Measurements from ENCODE around the gene KCNH1.

Gene KCNH1

GRCh38 chr1:210751911-210752310 is 382.0 kb downstream of the KCNH1 start:
- DNase-seq (ENCODE audit: low read depth): no peak

- no peak for DNase-seq (ENCODE audit: low read depth)
Measured at GRCh38 chr1:210750468-210750867, 383.5 kb downstream of the KCNH1 start.

DNA sequence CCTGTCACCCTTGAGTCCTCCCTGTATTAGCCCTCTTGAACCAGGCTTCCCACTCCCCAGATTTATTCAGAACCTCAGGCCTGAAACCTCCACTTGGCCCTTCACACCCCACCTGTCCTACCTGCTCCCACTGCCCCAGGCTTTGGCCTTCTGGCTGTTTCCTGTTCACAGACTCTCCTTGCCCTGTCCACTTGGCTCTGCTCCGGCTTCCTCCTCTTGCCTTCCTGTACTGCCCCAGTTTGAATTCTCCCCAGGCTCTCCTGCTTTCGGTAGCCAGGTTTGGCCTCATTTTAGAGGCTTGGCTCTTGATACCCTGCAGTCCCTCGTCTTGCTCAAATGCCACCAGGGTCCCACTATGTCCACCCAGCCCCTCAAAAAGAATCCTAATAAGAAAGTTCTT is 385.2 kb downstream of the KCNH1 start:
- DNase-seq (ENCODE audit: low read depth): no peak

DNA sequence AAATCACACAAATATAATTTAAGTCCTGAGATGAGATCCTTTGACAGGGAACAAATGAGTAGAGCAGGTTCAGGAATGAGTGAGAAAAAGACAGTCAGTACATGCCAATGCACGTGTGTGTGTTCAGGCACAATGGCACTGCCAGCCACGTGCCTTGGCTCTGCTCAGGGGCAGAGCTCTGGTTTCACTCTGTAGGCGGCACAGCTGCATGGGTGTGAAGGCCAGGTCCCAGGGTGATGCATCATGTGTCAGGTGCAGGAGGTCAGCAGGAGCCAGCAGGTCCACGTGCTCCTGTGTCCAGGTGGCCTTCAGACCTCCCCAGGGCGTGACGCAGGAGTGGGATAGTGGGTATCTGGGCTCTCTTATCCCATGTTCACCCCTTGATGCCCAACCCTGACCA is 386.1 kb downstream of the KCNH1 start:
- no peak for DNase-seq (ENCODE audit: low read depth)

- no peak for DNase-seq (ENCODE audit: low read depth)
Measured at GRCh38 chr1:210747112-210747511, 386.8 kb downstream of the KCNH1 start.

DNA sequence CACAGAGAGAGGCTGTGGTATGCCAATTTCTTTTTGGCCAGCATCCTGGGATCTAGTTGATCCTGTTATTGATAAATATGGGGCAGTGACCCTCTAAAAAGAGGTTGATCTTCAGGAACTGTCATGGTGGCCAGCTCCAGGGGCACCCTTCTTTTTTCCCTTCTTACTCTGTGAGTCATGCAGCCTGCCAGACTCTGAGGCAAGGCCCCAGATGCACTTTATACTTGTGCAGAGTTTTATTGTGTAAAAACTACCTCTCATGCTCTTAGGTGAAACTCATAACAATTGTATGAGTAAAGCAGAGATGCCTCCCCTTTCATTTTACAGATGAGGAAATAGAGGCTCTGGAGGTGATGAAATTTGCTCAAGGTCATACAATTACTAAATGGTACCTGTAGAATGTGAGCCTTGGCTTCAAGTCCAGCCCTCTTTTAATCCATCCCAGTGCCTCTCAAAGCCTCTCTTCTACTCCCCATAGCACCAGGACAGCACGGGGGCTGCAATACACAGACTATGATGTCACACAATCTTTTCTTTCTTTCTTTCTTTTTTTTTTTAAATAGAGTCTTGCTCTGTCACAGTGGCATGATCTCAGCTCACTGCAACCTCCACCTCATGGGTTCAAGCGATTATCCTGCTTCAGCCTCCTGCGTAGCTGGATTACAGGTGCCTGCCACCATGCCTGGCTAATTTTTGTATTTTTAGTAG is 387.8 kb downstream of the KCNH1 start:
- peak; percentile 15 for DNase-seq (ENCODE audit: low read depth)

- DNase-seq (ENCODE audit: low read depth): no peak
Measured at GRCh38 chr1:210743038-210743437, 390.9 kb downstream of the KCNH1 start.

GRCh38 chr1:210741564-210741963 is 392.4 kb downstream of the KCNH1 start:
- no peak for DNase-seq (ENCODE audit: low read depth)

- DNase-seq (ENCODE audit: low read depth): peak; percentile 35
Measured at GRCh38 chr1:210739627-210740026, 394.3 kb downstream of the KCNH1 start.

DNA sequence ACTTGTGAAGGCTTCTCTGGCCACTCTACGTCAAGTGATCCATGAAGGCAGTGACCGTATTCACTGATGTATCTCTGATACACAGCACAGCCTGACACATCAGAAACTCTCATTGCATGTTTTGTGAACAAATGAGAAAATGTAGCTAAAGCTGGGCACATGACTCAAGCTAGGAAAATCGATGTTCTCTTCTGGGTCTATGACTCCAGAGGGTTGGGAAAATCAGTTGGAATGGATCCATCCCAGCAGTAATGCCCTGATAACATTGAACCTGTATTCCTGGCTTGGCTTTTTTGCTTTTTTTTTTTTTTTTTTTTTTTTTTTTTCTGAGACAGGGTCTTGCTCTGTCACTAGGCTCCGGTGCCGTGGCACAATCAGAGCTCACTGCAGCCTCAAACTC is 395.7 kb downstream of the KCNH1 start:
- no peak for DNase-seq (ENCODE audit: low read depth)

- DNase-seq (ENCODE audit: low read depth): no peak
Measured at GRCh38 chr1:210736713-210737112, 397.2 kb downstream of the KCNH1 start.

DNA sequence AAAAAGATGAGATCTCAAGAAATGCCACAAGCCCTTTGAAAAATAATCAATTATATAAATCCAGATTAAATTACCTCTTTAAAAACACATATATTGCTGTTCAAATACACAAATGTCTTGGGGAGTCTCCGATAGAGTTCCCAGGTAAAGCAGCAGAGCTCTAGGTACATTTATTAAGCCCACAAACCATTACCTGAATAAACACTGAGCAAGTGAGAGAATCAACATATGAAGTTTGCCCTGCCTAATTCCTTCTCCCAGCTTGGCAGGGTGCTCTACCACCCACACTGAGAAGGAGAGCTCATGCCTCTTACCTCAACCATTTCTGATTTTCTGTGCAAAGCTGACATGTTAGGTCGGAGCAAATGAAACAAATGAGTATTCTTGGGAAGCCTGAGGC is 402.4 kb downstream of the KCNH1 start:
- DNase-seq (ENCODE audit: low read depth): no peak

DNA sequence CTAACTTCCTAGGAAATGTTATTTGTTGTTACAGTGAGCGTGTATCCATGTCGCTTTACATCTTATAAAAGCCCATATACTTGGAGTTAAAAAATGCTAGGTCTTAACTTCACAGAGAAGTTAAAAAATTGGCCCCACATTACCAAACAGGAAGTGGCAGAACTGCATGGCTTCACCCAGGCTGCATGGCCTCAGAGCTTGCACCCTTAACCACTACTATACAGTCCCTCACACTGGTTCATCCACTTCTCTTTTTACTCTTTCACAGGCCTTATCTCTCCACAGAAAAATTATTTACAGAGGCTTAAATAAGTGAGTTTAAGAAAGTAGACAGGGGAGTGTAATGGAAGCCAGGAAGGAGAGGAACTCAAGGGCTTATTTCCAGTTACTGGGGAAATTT is 402.8 kb downstream of the KCNH1 start:
- DNase-seq (ENCODE audit: low read depth): no peak

DNA sequence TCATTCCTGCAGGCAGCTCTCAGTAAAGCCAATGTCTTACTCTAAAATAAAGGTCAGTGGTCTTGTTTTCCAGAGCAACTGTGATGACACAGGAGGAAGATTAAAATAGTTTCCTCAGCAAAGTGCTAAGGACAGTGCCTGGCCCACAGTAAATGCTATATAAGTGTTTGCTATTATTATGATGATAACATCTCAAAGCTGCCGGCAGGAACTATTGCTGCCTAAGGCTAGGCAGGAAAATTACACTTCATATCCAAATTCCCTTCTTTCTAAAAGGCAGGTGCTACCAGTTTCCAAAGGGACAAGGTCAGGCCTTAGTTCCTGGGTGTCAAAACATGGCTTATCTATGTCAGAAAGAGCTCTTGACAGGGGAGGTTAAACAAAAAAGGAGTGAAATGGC is 403.9 kb downstream of the KCNH1 start:
- DNase-seq (ENCODE audit: low read depth): no peak

- no peak for DNase-seq (ENCODE audit: low read depth)
Measured at GRCh38 chr1:210728437-210729149, 405.4 kb downstream of the KCNH1 start.

GRCh38 chr1:210727709-210728108 is 406.2 kb downstream of the KCNH1 start:
- DNase-seq (ENCODE audit: low read depth): no peak

DNA sequence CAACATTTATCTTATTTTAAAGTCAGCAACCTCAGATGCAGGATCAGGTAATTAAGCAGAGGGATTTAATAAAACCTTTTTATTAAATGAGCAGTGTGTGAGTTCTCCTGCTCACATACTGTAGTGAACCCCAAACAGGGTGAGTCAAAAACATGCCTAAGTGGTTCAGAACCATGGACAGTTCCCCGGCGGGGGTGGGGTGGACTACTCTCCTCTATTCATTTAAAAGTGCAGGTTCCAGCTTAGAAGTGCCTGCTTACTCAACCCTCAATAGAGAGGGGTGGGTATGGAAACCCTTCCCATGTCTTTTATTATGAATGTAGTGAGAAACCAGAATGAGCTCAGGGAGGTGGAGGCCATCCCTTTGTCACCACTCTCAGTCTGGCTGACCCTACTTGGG is 407.3 kb downstream of the KCNH1 start:
- peak; percentile 39 for DNase-seq (ENCODE audit: low read depth)

- DNase-seq (ENCODE audit: low read depth): no peak
Measured at GRCh38 chr1:210724768-210725167, 409.2 kb downstream of the KCNH1 start.

GRCh38 chr1:210723646-210724045 is 410.3 kb downstream of the KCNH1 start:
- no peak for DNase-seq (ENCODE audit: low read depth)

- DNase-seq (ENCODE audit: low read depth): no peak
Measured at GRCh38 chr1:210722410-210723081, 411.4 kb downstream of the KCNH1 start.

GRCh38 chr1:210715072-210715471 is 418.9 kb downstream of the KCNH1 start:
- peak; percentile 3 for DNase-seq (ENCODE audit: low read depth)

DNA sequence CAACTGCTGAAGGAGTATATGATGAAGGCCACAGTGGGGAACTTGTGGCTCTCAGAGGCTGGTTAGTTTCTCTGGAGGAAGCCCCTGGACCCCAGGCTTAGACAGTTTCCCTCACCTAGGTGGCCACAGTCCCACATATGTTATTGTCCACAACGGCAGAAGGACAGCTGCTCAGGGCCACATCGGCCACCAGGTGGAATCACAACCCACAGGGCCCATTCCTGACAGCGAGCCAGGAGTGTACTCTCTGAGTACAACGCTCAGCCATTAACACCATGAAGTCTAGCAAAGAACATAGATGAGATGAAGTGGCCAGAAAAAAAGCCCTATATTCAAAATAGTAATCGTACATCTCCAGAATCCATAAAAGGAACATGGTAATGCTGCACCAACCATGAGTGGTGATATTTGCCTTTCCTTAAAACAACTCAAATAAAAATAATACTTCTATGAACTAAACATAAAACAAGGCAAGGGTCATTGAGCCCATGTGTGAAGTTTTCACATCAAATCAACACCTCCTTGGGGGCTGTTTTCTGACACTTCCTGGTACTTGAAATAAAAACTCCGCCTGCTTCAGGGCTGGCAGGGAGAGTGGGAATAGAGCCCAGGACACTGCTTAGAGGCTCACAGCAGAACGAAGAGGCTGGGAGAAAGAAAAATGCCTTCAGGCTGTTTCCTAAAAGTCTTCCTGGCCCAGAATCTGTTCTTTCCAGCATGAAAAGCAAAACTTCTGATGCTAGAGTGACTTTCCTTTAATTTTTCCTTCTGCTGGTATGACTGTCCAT is 421.9 kb downstream of the KCNH1 start:
- no peak for DNase-seq (ENCODE audit: low read depth)
